ENCODE measurements around the gene KIAA0232. TPM values are rescaled to one million over a fixed set of nuclear protein-coding genes. Genes with fewer than 3 reads are reported as not detected.
A peak's percentile ranks its signal among the peaks of the same experiment; 100 is the strongest.

Gene KIAA0232
- total RNA-seq, 6 experiments from 2014 or later = 12.0 to 23.8 (median 16.5) TPM

- DNase-seq = no peak
- peaks cover 0 to 14% (median 0%) of the 10 kb centered on the region in 4 donors for H3K4me1 ChIP-seq
- H3K4me3 ChIP-seq = no peak overlapping the region
- H3K36me3 ChIP-seq = peaks cover 0 to 16% (median 0%) of the 10 kb centered on the region in 4 donors
- 87% methylated on average over 4 of the region's 4 CpGs for WGBS (ENCODE audit: insufficient coverage, low coverage, low lambda C conversion rate, missing lambda C conversion rate)
- no peaks in the 10 kb centered on the region for H3K27me3 ChIP-seq
- no peaks in the 10 kb centered on the region for H3K9me3 ChIP-seq
- TF ChIP-seq CTCF (IDR thresholded peaks at IDR 0.05) (no peak), POLR2A (IDR thresholded peaks at IDR 0.05) (no peak)
- ATAC-seq = no peak
- no peak overlapping the region for H3K27ac ChIP-seq
- intact Hi-C loops (cut with DNase I) = no loop called here
These were observed 57.1 kb downstream of the KIAA0232 start for GRCh38 chr4:6839579-6839978.

GRCh38 chr4:6840062-6840976 is 57.8 kb downstream of the KIAA0232 start:
- 32% methylated on average over 7 of the region's 8 CpGs for WGBS (ENCODE audit: insufficient coverage, low coverage, low lambda C conversion rate, missing lambda C conversion rate)
- no peak for DNase-seq
- peaks cover 0 to 23% (median 0%) of the 10 kb centered on the region in 4 donors for H3K36me3 ChIP-seq

GRCh38 chr4:6845027-6845426 is 62.5 kb downstream of the KIAA0232 start:
- peaks cover 0 to 3% (median 0%) of the 10 kb centered on the region in 4 donors for H3K4me1 ChIP-seq
- H3K9me3 ChIP-seq = no peaks in the 10 kb centered on the region
- no peak overlapping the region for H3K4me3 ChIP-seq
- H3K27ac ChIP-seq = no peak overlapping the region
- no peaks in the 10 kb centered on the region for H3K27me3 ChIP-seq
- TF ChIP-seq CTCF (IDR thresholded peaks at IDR 0.05) (no peak), POLR2A (IDR thresholded peaks at IDR 0.05) (no peak)
- H3K36me3 ChIP-seq = peaks cover 0 to 31% (median 2%) of the 10 kb centered on the region in 4 donors
- DNase-seq = no peak
- intact Hi-C loops (cut with DNase I) = no loop called here
- ATAC-seq = no peak
- 86% methylated on average over 1 of the region's 1 CpG for whole genome bisulfite sequencing (ENCODE audit: insufficient coverage, low coverage, low lambda C conversion rate, missing lambda C conversion rate)

More at GRCh38 chr4:6840062-6840976, 57.8 kb downstream of the KIAA0232 start:
- no peak overlapping the region for H3K4me3 ChIP-seq
- peaks cover 0 to 14% (median 0%) of the 10 kb centered on the region in 4 donors for H3K4me1 ChIP-seq
- H3K27ac ChIP-seq = no peak overlapping the region
- no peaks in the 10 kb centered on the region for H3K27me3 ChIP-seq
- intact Hi-C loops (cut with DNase I) = no loop called here
- ATAC-seq = peak; percentile 63 to 79 (median 74)
- no peaks in the 10 kb centered on the region for H3K9me3 ChIP-seq
- TF ChIP-seq CTCF (IDR thresholded peaks at IDR 0.05) (no peak), POLR2A (IDR thresholded peaks at IDR 0.05) (no peak)

- DNase-seq (no peak), ATAC-seq (no peak)
- TF ChIP-seq POLR2A (IDR thresholded peaks at IDR 0.05) (no peak), CTCF (IDR thresholded peaks at IDR 0.05) (no peak)
- intact Hi-C loops (cut with DNase I) = no loop called here
- Histone ChIP-seq H3K36me3 (peaks cover 0 to 31% (median 2%) of the 10 kb centered on the region in 4 donors), H3K4me1 (no peaks in the 10 kb centered on the region), H3K27me3 (no peaks in the 10 kb centered on the region), H3K4me3 (no peak overlapping the region), H3K9me3 (no peaks in the 10 kb centered on the region), H3K27ac (no peak overlapping the region)
- 100% methylated on average over 6 of the region's 6 CpGs for WGBS (ENCODE audit: insufficient coverage, low coverage, low lambda C conversion rate, missing lambda C conversion rate)
These were observed 63.0 kb downstream of the KIAA0232 start for GRCh38 chr4:6845574-6845973.

All from right lobe of liver (tissue), 6 donors.